GM23338 (cell line): ENCODE data around the gene VPS39.

Experiments
- CREB1 ChIP-seq: fragments of 250-450 bp; sonication (Bioruptor Pico); IDR thresholded peaks from 2 replicates; pipeline ENCODE4 v1.5.0; 2020; ENCODE audit warnings: low read depth, mild to moderate bottlenecking, moderate library complexity
- CTCF ChIP-seq, 2 experiments: fragments of 200-600 bp in 1 of 2; sonication (generic) in 1 of 2; conservative IDR thresholded peaks; 2 replicates each; pipeline versions ENCODE4 v1.5.1 to v1.6.1; 2016 to 2017; ENCODE audit warnings: antibody characterized with exemption in 2 of 2, low read depth in 2 of 2, mild to moderate bottlenecking in 2 of 2, moderate library complexity in 1 of 2
- EZH2 ChIP-seq: fragments of 200-600 bp; sonication (generic); IDR thresholded peaks from one replicate; pipeline ENCODE4 v1.8.0; 2017; ENCODE audit warnings: antibody characterized with exemption, mild to moderate bottlenecking, low read depth; ENCODE audit not compliant: unreplicated experiment
- EZH2phosphoT487 ChIP-seq: fragments of 200-600 bp; sonication (generic); IDR thresholded peaks from one replicate; pipeline ENCODE4 v1.8.1; 2018; ENCODE audit warnings: antibody characterized with exemption; ENCODE audit not compliant: unreplicated experiment
- JUNB ChIP-seq: IDR thresholded peaks from one replicate; pipeline ENCODE4 v1.6.1; 2016; ENCODE audit warnings: antibody characterized with exemption; ENCODE audit not compliant: unreplicated experiment
- NANOG ChIP-seq: IDR thresholded peaks from 2 replicates; pipeline ENCODE4 v1.6.1; 2016; ENCODE audit warnings: antibody characterized with exemption, borderline replicate concordance
- POLR2AphosphoS5 ChIP-seq: IDR thresholded peaks from 2 replicates; pipeline ENCODE4 v1.6.1; 2016; ENCODE audit warnings: antibody characterized with exemption, low read depth
- REST ChIP-seq: IDR thresholded peaks from one replicate; pipeline ENCODE4 v1.6.1; 2018; ENCODE audit warnings: antibody characterized with exemption; ENCODE audit not compliant: unreplicated experiment
- ZNF114 ChIP-seq: fragments of 250-450 bp; sonication (Bioruptor Pico); IDR thresholded peaks from 2 replicates; pipeline ENCODE4 v1.5.0; 2020; ENCODE audit warnings: mild to moderate bottlenecking, moderate library complexity

GRCh38 chr15:42158941-42159340 is 49.2 kb downstream of the VPS39 start:
- TF ChIP-seq CTCF (conservative IDR thresholded peaks at IDR 0.05; ENCODE audit: low read depth in 2 of 2) (no peak), EZH2phosphoT487 (no peak), POLR2AphosphoS5 (no peak), EZH2 (no peak), JUNB (no peak), CREB1 (CRISPR knock-in tag) (no peak), REST (no peak), NANOG (no peak), ZNF114 (CRISPR knock-in tag) (no peak)
